Breast epithelium (tissue), 3 donors: ENCODE results near the gene COPS6.

Experiments
- CTCF ChIP-seq, 3 donors: fragments of 450-650 bp; IDR thresholded peaks; one replicate each; pipeline ENCODE4 v1.5.1; 2016 to 2017; ENCODE audit warnings: antibody characterized with exemption in 3 of 3, mild to moderate bottlenecking in 3 of 3, moderate library complexity in 3 of 3
- POLR2A ChIP-seq: fragments of 450-650 bp; IDR thresholded peaks from one replicate; pipeline ENCODE4 v1.6.1; 2016; ENCODE audit warnings: antibody characterized with exemption, mild to moderate bottlenecking, moderate library complexity

GRCh38 chr7:100105534-100105933 is 16.8 kb downstream of the COPS6 start:
- TF ChIP-seq CTCF (IDR thresholded peaks at IDR 0.05) = no peak
- TF ChIP-seq POLR2A = no peak
